ENCODE results near the gene COL5A1.

- TF ChIP-seq GATA2 (IDR thresholded peaks at IDR 0.05; ENCODE audit: low read depth, low read length) (no peak), GATA3 (IDR thresholded peaks at IDR 0.05; ENCODE audit: low read depth, low read length) (no peak)
Measured at GRCh38 chr9:134739660-134739968, 98.0 kb downstream of the COL5A1 start.

Measured in SH-SY5Y (cell line).